T-helper 1 cell treated with Interleukin-12 subunit alpha and Interleukin-12 subunit beta and Interleukin-4 antibody, amounts not matched to agents 30 μg/mL and 1 μg/mL, for 36 hours (primary cell): Measurements from ENCODE around the gene THSD4.

Experiments
- H3K27ac Mint-ChIP-seq: one replicate; pipeline ENCODE4 v1.8.0; 2021; ENCODE audit warnings: mild to moderate bottlenecking, mixed read lengths
- H3K27me3 Mint-ChIP-seq: one replicate; pipeline ENCODE4 v1.8.0; 2021; ENCODE audit warnings: low read depth, mixed read lengths
- H3K36me3 Mint-ChIP-seq: one replicate; pipeline ENCODE4 v1.8.0; 2021; ENCODE audit warnings: low read depth, mixed read lengths
- H3K4me1 Mint-ChIP-seq: one replicate; pipeline ENCODE4 v1.8.0; 2021; ENCODE audit warnings: low read depth, mixed read lengths
- H3K4me3 Mint-ChIP-seq: one replicate; pipeline ENCODE4 v1.8.0; 2021; ENCODE audit warnings: mild to moderate bottlenecking, moderate library complexity, mixed read lengths
- H3K9me3 Mint-ChIP-seq: one replicate; pipeline ENCODE4 v1.8.0; 2021; ENCODE audit warnings: mixed read lengths

The THSD4 gene

GRCh38 chr15:71215126-71215894, 100.0 kb downstream of the THSD4 start:
- H3K9me3 Mint-ChIP-seq: peaks cover 8% of the 10 kb centered on the region
- no peak overlapping the region for H3K27ac Mint-ChIP-seq
- no peaks in the 10 kb centered on the region for H3K36me3 Mint-ChIP-seq
- no peak overlapping the region for H3K4me3 Mint-ChIP-seq
- no peaks in the 10 kb centered on the region for H3K27me3 Mint-ChIP-seq
- H3K4me1 Mint-ChIP-seq: no peaks in the 10 kb centered on the region

DNA sequence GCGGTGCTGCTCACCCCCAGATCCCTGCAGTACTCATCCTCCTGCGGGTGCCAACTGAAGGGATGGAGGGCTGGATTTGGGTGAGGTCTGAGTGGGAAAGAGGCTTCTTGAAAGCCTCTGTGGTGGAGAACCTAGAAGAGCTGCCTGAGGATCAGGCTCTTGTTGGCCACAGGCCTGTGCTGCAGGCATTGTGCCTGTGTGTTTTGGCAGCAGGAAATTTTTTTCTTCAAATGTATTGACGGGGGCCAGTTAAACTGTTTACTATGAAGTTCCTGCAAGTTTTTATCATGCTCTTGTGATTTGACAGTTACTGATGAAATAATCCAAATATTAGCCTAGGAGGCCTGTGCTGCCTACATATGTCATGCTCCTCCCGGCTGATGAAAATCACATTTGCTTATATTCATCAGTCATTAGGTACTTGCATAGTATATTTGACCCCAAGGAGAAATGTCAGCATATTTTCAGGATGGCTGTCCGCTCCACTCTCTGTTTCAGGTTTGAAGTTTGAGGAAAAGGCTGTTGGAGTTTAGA, 103.1 kb downstream of the THSD4 start:
- Mint-ChIP-seq H3K4me1 (no peaks in the 10 kb centered on the region), H3K27me3 (peaks cover 4% of the 10 kb centered on the region), H3K4me3 (no peak overlapping the region), H3K27ac (no peak overlapping the region), H3K9me3 (peaks cover 8% of the 10 kb centered on the region), H3K36me3 (no peaks in the 10 kb centered on the region)

GRCh38 chr15:71219101-71219500, 103.8 kb downstream of the THSD4 start:
- Mint-ChIP-seq H3K4me1 (no peaks in the 10 kb centered on the region), H3K4me3 (no peak overlapping the region), H3K27me3 (peaks cover 4% of the 10 kb centered on the region), H3K9me3 (peaks cover 6% of the 10 kb centered on the region), H3K36me3 (no peaks in the 10 kb centered on the region), H3K27ac (no peak overlapping the region)

DNA sequence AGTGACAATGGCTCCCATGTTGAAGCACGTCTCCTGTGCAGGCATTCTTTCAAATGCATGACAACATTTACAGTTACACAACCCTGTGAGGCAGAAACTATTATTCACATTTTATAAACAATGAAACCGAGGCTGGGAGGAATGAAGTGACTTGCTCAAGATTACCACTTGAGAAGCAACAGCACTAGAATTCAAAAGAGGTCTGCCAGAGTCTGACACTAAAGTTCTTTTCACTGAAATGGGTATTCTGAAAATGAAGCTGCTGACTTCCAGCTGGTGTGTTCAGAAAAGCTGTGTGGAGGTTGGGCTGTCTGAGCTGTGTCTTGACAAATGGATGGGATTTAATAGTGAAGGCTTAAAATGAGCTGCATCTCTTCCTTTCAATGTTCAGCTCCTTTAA, 104.4 kb downstream of the THSD4 start:
- H3K36me3 Mint-ChIP-seq: no peaks in the 10 kb centered on the region
- H3K27me3 Mint-ChIP-seq: peaks cover 4% of the 10 kb centered on the region
- H3K4me3 Mint-ChIP-seq: no peak overlapping the region
- H3K9me3 Mint-ChIP-seq: peaks cover 6% of the 10 kb centered on the region
- no peak overlapping the region for H3K27ac Mint-ChIP-seq
- no peaks in the 10 kb centered on the region for H3K4me1 Mint-ChIP-seq

DNA sequence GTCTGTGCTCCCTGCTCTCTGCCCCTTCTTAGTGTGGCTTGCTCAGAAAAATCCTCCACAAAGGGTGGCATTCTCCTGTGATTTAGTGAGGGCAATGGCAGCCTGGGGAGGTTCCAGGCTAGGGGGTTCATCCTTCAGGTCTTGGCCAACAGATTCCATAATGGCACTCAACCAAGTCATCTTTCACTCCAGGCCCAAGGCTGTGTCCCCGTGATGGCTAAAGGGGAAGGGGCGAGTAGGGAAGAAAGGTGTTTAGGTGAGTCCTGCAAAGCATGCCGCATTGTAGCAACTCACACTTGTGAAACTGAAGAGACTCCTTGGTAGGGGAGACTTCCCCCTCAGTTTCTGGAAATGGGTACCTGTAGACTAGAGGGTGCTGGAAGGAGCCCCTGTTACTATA, 105.6 kb downstream of the THSD4 start:
- Mint-ChIP-seq H3K36me3 (no peaks in the 10 kb centered on the region), H3K9me3 (peaks cover 6% of the 10 kb centered on the region), H3K27me3 (peaks cover 4% of the 10 kb centered on the region), H3K4me3 (no peak overlapping the region), H3K4me1 (no peaks in the 10 kb centered on the region), H3K27ac (no peak overlapping the region)

GRCh38 chr15:71221417-71221816, 106.1 kb downstream of the THSD4 start:
- H3K27me3 Mint-ChIP-seq: peaks cover 4% of the 10 kb centered on the region
- no peaks in the 10 kb centered on the region for H3K36me3 Mint-ChIP-seq
- no peaks in the 10 kb centered on the region for H3K4me1 Mint-ChIP-seq
- H3K27ac Mint-ChIP-seq: no peak overlapping the region
- no peak overlapping the region for H3K4me3 Mint-ChIP-seq
- peaks cover 6% of the 10 kb centered on the region for H3K9me3 Mint-ChIP-seq

GRCh38 chr15:71223516-71223915, 108.2 kb downstream of the THSD4 start:
- Mint-ChIP-seq H3K27me3 (peaks cover 4% of the 10 kb centered on the region), H3K4me1 (no peaks in the 10 kb centered on the region), H3K36me3 (no peaks in the 10 kb centered on the region), H3K4me3 (no peak overlapping the region), H3K27ac (no peak overlapping the region), H3K9me3 (peaks cover 3% of the 10 kb centered on the region)

DNA sequence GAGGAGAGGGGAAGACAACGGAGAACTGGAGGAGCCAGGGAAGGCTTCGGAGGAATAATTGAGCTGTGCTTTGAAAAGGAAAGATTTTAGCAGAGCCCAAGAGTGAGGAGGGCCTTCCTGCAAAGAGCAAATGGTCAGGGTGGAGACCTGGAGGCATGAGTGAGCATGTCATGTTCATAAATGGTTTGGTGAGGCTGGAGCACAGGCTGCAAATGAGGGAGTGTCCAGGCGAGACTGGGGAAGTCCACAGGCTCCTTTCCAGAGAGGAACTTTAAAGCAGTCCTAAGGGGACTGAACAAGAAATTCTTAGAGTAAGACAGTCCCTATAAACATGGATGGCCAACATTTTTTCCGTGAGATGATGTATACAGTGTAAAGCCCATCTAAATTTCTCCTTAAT, 108.8 kb downstream of the THSD4 start:
- no peak overlapping the region for H3K4me3 Mint-ChIP-seq
- H3K36me3 Mint-ChIP-seq: no peaks in the 10 kb centered on the region
- H3K27ac Mint-ChIP-seq: no peak overlapping the region
- H3K4me1 Mint-ChIP-seq: no peaks in the 10 kb centered on the region
- H3K27me3 Mint-ChIP-seq: peaks cover 8% of the 10 kb centered on the region
- H3K9me3 Mint-ChIP-seq: peaks cover 3% of the 10 kb centered on the region

- Mint-ChIP-seq H3K4me1 (no peaks in the 10 kb centered on the region), H3K36me3 (no peaks in the 10 kb centered on the region), H3K27ac (no peak overlapping the region), H3K27me3 (peaks cover 11% of the 10 kb centered on the region), H3K9me3 (peaks cover 3% of the 10 kb centered on the region), H3K4me3 (no peak overlapping the region)
These were observed 110.6 kb downstream of the THSD4 start for GRCh38 chr15:71225851-71226250.

- Mint-ChIP-seq H3K4me3 (no peak overlapping the region), H3K4me1 (no peaks in the 10 kb centered on the region), H3K27me3 (peaks cover 7% of the 10 kb centered on the region), H3K9me3 (no peaks in the 10 kb centered on the region), H3K36me3 (no peaks in the 10 kb centered on the region), H3K27ac (no peak overlapping the region)
These were observed 111.5 kb downstream of the THSD4 start for GRCh38 chr15:71226536-71227455.

- no peak overlapping the region for H3K4me3 Mint-ChIP-seq
- no peaks in the 10 kb centered on the region for H3K9me3 Mint-ChIP-seq
- H3K36me3 Mint-ChIP-seq: no peaks in the 10 kb centered on the region
- peaks cover 7% of the 10 kb centered on the region for H3K27me3 Mint-ChIP-seq
- no peak overlapping the region for H3K27ac Mint-ChIP-seq
- no peaks in the 10 kb centered on the region for H3K4me1 Mint-ChIP-seq
These were observed 113.1 kb downstream of the THSD4 start for GRCh38 chr15:71228403-71228802.

DNA sequence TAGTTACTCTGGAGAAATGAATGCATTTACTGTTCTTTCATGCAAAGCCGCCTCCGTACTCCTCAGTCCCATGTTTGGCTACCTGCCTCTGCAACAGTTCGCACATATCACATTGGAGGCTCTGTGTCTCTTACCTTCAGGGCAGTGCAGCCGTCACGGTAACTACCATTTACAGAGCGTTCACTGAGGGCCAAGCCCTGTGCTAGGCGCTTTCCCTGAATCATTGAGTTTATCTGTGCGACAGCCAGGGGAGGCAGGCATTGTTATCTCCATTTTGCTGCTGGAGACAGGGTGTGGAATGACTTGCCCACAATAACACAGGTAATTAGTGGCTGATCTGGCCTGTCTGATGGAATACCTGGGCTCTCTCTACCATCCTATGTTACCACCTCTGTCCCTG, 115.0 kb downstream of the THSD4 start:
- Mint-ChIP-seq H3K27ac (no peak overlapping the region), H3K36me3 (no peaks in the 10 kb centered on the region), H3K4me3 (no peak overlapping the region), H3K9me3 (no peaks in the 10 kb centered on the region), H3K4me1 (no peaks in the 10 kb centered on the region), H3K27me3 (peaks cover 7% of the 10 kb centered on the region)

GRCh38 chr15:71231758-71232157, 116.5 kb downstream of the THSD4 start:
- H3K4me3 Mint-ChIP-seq: no peak overlapping the region
- H3K36me3 Mint-ChIP-seq: no peaks in the 10 kb centered on the region
- H3K27me3 Mint-ChIP-seq: peaks cover 7% of the 10 kb centered on the region
- no peaks in the 10 kb centered on the region for H3K4me1 Mint-ChIP-seq
- H3K27ac Mint-ChIP-seq: no peak overlapping the region
- H3K9me3 Mint-ChIP-seq: no peaks in the 10 kb centered on the region

GRCh38 chr15:71232411-71232810, 117.1 kb downstream of the THSD4 start:
- Mint-ChIP-seq H3K9me3 (no peaks in the 10 kb centered on the region), H3K27me3 (peaks cover 7% of the 10 kb centered on the region), H3K36me3 (no peaks in the 10 kb centered on the region), H3K4me1 (no peaks in the 10 kb centered on the region), H3K4me3 (no peak overlapping the region), H3K27ac (no peak overlapping the region)
